ENCODE results near the gene GCFC2. TPM values are rescaled to one million over a fixed set of nuclear protein-coding genes. Genes with fewer than 3 reads are reported as not detected.

GCFC2 gene
- total RNA-seq, 2 donors from 2014 or later, result 18.6 to 28.7 TPM

DNA sequence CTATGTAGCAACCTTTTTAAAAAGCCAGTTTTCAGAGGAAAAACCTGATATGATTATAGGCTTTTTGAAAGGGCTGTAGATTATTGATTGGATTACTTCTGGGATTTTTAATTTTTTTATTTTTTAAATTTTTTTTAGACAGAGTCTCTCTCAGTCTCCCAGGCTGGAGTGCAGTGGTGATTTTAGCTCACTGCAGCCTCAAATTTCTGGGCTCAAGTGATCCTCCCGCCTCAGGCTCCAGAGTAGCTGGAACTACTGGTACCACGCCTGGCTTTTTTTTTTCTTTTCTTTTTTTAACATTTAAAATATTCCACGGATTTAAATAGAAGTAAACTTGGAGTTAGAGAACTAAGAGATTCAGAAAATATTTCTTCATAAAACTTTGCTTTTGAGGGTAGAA, 62.9 kb downstream of the GCFC2 start:
- TF ChIP-seq, protein P1, sequence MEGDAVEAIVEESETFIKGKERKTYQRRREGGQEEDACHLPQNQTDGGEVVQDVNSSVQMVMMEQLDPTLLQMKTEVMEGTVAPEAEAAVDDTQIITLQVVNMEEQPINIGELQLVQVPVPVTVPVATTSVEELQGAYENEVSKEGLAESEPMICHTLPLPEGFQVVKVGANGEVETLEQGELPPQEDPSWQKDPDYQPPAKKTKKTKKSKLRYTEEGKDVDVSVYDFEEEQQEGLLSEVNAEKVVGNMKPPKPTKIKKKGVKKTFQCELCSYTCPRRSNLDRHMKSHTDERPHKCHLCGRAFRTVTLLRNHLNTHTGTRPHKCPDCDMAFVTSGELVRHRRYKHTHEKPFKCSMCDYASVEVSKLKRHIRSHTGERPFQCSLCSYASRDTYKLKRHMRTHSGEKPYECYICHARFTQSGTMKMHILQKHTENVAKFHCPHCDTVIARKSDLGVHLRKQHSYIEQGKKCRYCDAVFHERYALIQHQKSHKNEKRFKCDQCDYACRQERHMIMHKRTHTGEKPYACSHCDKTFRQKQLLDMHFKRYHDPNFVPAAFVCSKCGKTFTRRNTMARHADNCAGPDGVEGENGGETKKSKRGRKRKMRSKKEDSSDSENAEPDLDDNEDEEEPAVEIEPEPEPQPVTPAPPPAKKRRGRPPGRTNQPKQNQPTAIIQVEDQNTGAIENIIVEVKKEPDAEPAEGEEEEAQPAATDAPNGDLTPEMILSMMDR (conservative IDR thresholded peaks at IDR 0.05), result no peak
- no peak for DNase-seq
- H3K9me3 Mint-ChIP-seq, result no peaks in the 10 kb centered on the region
- H3K4me1 Mint-ChIP-seq, result no peaks in the 10 kb centered on the region
- no peaks in the 10 kb centered on the region for H3K4me1 ChIP-seq (ENCODE audit: control insufficient read depth, insufficient read depth, low read length)
- peak overlapping the region; percentile 98 for H3K4me3 ChIP-seq (ENCODE audit: low read length)
- peak overlapping the region; percentile 95 for H3K27ac Mint-ChIP-seq
- H3K36me3 Mint-ChIP-seq (ENCODE audit: low read depth), result peaks cover 31% of the 10 kb centered on the region
- peak overlapping the region; percentile 89 for H3K4me3 Mint-ChIP-seq
- peaks cover 44% of the 10 kb centered on the region for H3K36me3 ChIP-seq (ENCODE audit: control insufficient read depth, insufficient read depth, low read length)
- WGBS, 2 experiments (ENCODE audit: insufficient coverage in 1 of 2, insufficient read length in 1 of 2), result 84 to 100% methylated on average over 1 to 2 of the region's 3 CpGs
- H3K9ac ChIP-seq (ENCODE audit: extremely low read depth, low read length, poor library complexity, severe bottlenecking), result peak overlapping the region; percentile 87
- no peaks in the 10 kb centered on the region for H3K27me3 Mint-ChIP-seq (ENCODE audit: insufficient read depth)
- H3K9me3 ChIP-seq (ENCODE audit: control insufficient read depth, low read length), result no peaks in the 10 kb centered on the region
- no peak overlapping the region for H3K27ac ChIP-seq (ENCODE audit: low read depth, low read length)
- no peaks in the 10 kb centered on the region for H3K27me3 ChIP-seq (ENCODE audit: control insufficient read depth, insufficient read depth, low read length, poor library complexity, severe bottlenecking)

DNA sequence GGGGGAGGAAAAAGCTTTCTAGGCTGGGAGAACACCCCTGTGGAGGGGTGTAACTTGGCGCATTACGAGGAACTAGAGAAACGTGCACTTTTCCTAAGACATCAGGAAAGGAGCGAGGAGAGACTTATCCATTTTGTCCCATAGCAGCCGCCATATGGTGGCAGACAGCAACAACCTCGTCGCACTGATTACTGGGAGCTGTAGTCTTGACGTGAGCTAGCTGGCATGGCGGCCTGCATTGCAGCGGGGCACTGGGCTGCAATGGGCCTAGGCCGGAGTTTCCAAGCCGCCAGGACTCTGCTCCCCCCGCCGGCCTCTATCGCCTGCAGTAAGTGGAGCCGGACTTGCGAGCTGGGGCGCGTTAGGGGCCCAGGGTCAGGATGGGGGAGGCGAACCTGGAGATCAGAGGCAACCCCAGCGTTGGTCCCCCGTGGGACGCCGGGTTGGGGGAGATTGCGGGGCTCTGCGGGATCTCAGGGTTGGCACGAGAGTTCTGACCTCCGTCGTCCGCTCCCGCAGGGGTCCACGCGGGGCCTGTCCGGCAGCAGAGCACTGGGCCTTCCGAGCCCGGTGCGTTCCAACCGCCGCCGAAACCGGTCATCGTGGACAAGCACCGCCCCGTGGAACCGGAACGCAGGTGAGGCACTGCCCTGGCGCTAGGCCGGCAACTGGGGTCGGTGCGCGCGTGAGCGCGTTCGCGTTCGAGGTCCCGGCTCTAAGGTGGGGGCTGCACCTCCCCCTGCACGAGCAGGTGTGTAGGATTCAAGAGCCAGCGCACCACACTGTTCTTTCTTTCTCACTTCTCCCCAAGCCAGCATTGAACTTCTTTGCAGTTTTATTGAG, 63.9 kb downstream of the GCFC2 start, which contains the start of gene MRPL19:
MRPL19 (plus strand) TSS at position 201 of the 843 bp plus-strand sequence; CDS start at position 226, 25 bp downstream.
- H3K4me1 ChIP-seq (ENCODE audit: control insufficient read depth, insufficient read depth, low read length), result no peaks in the 10 kb centered on the region
- Mint-ChIP-seq H3K27me3 (ENCODE audit: insufficient read depth) (no peaks in the 10 kb centered on the region), H3K27ac (peak within 1 kb of the TSS; percentile 95), H3K9me3 (no peaks in the 10 kb centered on the region), H3K4me1 (no peaks in the 10 kb centered on the region), H3K4me3 (peak within 1 kb of the TSS; percentile 89), H3K36me3 (ENCODE audit: low read depth) (peaks cover 22% of the 10 kb centered on the region)
- TF ChIP-seq, protein P1 (conservative IDR thresholded peaks at IDR 0.05), result no peak
- peaks cover 35% of the 10 kb centered on the region for H3K36me3 ChIP-seq (ENCODE audit: control insufficient read depth, insufficient read depth, low read length)
- H3K27ac ChIP-seq (ENCODE audit: low read depth, low read length), result peak within 1 kb of the TSS; percentile 71
- H3K4me3 ChIP-seq (ENCODE audit: low read length), result peak within 1 kb of the TSS; percentile 98
- H3K9ac ChIP-seq (ENCODE audit: extremely low read depth, low read length, poor library complexity, severe bottlenecking), result peak within 1 kb of the TSS; percentile 87
- DNase-seq, result peak; percentile 96
- no peaks in the 10 kb centered on the region for H3K27me3 ChIP-seq (ENCODE audit: control insufficient read depth, insufficient read depth, low read length, poor library complexity, severe bottlenecking)
- no peaks in the 10 kb centered on the region for H3K9me3 ChIP-seq (ENCODE audit: control insufficient read depth, low read length)
- WGBS, 2 experiments (ENCODE audit: insufficient coverage in 1 of 2, insufficient read length in 1 of 2), result 1 to 2% methylated on average over 12 to 60 of the region's 60 CpGs

DNA sequence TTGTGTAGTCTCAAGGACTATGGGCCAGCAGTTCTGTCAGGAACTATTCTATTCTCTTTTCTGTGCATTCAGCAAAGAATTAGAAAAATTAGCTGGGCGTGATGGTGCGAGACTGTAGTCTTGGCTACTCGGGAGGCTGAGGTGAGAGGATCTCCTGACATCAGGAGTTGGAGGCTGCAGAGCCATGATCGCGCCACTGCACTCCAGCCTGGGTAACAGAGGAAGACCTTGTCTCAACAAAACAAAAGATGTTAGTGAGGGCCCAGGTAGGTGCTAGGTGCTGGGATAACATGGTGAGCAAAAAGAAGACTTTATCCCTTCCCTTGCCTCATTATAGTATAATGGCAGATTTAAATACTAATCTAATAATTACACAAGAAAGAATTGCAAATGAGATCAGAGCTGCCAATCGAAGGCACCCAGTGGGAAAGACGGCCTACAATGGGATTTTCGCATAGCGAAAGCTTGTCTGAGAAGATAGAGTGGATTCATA, 64.6 kb downstream of the GCFC2 start:
- H3K4me1 Mint-ChIP-seq, result no peaks in the 10 kb centered on the region
- DNase-seq, result no peak
- H3K27ac ChIP-seq (ENCODE audit: low read depth, low read length), result no peak overlapping the region
- no peaks in the 10 kb centered on the region for H3K27me3 ChIP-seq (ENCODE audit: control insufficient read depth, insufficient read depth, low read length, poor library complexity, severe bottlenecking)
- no peaks in the 10 kb centered on the region for H3K4me1 ChIP-seq (ENCODE audit: control insufficient read depth, insufficient read depth, low read length)
- no peaks in the 10 kb centered on the region for H3K27me3 Mint-ChIP-seq (ENCODE audit: insufficient read depth)
- H3K36me3 ChIP-seq (ENCODE audit: control insufficient read depth, insufficient read depth, low read length), result peaks cover 28% of the 10 kb centered on the region
- H3K4me3 ChIP-seq (ENCODE audit: low read length), result peak overlapping the region; percentile 98
- H3K36me3 Mint-ChIP-seq (ENCODE audit: low read depth), result peaks cover 18% of the 10 kb centered on the region
- peak overlapping the region; percentile 95 for H3K27ac Mint-ChIP-seq
- peak overlapping the region; percentile 87 for H3K9ac ChIP-seq (ENCODE audit: extremely low read depth, low read length, poor library complexity, severe bottlenecking)
- no peaks in the 10 kb centered on the region for H3K9me3 ChIP-seq (ENCODE audit: control insufficient read depth, low read length)
- no peaks in the 10 kb centered on the region for H3K9me3 Mint-ChIP-seq
- TF ChIP-seq, protein P1 (conservative IDR thresholded peaks at IDR 0.05), result no peak
- peak overlapping the region; percentile 89 for H3K4me3 Mint-ChIP-seq
- 81 to 98% methylated on average over 8 to 9 of the region's 9 CpGs for WGBS, 2 experiments (ENCODE audit: insufficient coverage in 1 of 2, insufficient read length in 1 of 2)
